SK-MEL-5 (cell line): ENCODE data around the gene PNLIP. TPM values are rescaled to one million over a fixed set of nuclear protein-coding genes. Genes with fewer than 3 reads are reported as not detected.

Experiments
- DNase-seq: peaks from one replicate; pipeline ENCODE4 v3.0.0-alpha.2; 2016; ENCODE audit warnings: low read depth, low spot score
- in situ Hi-C: cut with HindIII; loops from 2 replicates; pipeline ENCODE4 v1.10.0; 2016; ENCODE audit warnings: low sequenced_read_pairs, high pct_unique_total_duplicates, low pct_unique_long_range_greater_than_20kb
- polyA plus RNA-seq, 2 experiments: library from polyadenylated mRNA; depleted of rRNA; stranded (reverse); fragments of >200 nt; gene quantifications; 2 replicates each; pipeline ENCODE4 v1.2.3, GENCODE V29; 2015
- total RNA-seq: library from RNA; depleted of rRNA; stranded (reverse); fragments of >200 nt; shearing (Covaris generic); gene quantifications from 2 replicates; pipeline ENCODE4 v1.2.3, GENCODE V29; 2014; rRNA removed

The PNLIP gene
- not detected in 2 replicates for total RNA-seq
- not detected in 2 replicates for polyA plus RNA-seq (2015; cell fraction: cytosol; rRNA removed)
- polyA plus RNA-seq (2015; cell fraction: nucleus; rRNA removed), result not detected in 2 replicates

GRCh38 chr10:116545756-116546155 is at the start of gene PNLIP:
PNLIP (plus strand) TSS chr10:116545931; CDS start chr10:116546093, 162 bp downstream.
- DNase-seq, result no peak
- in situ Hi-C loops, result no loop called here

DNA sequence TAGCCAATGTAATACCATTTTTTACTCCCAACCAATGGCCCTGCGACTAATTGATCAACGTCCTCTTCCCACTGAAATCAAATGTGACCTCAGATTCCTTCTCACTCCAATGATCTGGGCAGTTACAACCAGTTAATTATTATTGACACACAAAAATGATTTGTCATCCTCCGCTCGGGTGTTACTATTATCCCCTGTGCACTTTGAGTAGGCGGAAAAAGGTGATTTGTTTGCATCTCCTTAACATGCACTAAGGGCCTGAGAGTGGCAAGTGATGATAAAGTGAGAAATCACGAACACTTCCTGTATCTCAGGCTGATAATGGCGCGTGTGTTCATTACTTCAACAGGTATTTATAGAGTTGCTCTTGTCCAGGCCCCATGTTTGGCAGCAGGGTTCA is 40.9 kb upstream of the PNLIP start:
- no peak for DNase-seq
- in situ Hi-C loops, result no loop called here

- DNase-seq, result no peak
- in situ Hi-C loops, result no loop called here
These were observed 35.2 kb upstream of the PNLIP start for GRCh38 chr10:116510565-116510964.

- in situ Hi-C loops, result no loop called here
- DNase-seq, result peak; percentile 8
These were observed 34.4 kb upstream of the PNLIP start for GRCh38 chr10:116511365-116511764.

- in situ Hi-C loops, result no loop called here
- DNase-seq, result peak; percentile 54
These were observed 24.1 kb upstream of the PNLIP start for GRCh38 chr10:116521424-116522290.

- DNase-seq, result no peak
- in situ Hi-C loops, result no loop called here
These were observed 22.8 kb upstream of the PNLIP start for GRCh38 chr10:116522803-116523381.

DNA sequence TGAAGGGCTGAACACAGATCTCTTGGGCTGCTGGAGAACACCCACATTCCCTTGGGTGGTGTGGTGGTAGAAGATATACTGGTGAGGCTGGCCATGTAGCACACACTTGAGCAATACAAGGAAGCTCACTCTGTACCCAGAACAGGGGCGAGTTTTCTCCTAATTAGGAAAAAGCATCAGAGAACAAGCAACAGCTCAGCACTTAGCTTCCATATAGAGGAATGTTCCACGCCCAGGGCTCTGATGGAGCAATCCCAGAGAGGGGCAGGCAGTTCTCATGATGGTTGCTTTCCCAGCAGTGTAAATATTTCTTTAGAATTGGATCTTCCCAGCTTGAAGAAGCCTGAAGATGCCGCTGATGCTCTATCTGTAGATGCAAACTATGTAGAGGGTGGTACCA is 21.0 kb upstream of the PNLIP start:
- no peak for DNase-seq
- in situ Hi-C loops, result no loop called here

DNA sequence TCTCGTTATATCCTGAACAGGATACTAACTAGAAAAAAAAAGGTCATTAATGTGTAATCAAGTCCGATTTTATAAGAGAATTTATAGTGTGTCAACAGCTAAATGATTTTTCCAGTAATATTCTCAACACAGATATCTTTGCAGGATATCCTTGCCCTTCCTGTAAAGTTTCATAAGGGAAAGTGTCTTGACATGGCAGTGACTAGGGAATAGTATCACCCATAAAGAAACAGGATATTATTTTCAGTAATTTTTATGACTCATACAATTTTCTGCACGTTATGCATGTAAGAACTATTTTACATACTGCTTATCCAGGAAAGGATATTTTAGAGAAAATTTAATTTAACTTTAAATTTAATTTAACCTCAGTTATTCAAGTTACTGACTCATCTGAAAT is 19.5 kb upstream of the PNLIP start:
- in situ Hi-C loops, result no loop called here
- no peak for DNase-seq

DNA sequence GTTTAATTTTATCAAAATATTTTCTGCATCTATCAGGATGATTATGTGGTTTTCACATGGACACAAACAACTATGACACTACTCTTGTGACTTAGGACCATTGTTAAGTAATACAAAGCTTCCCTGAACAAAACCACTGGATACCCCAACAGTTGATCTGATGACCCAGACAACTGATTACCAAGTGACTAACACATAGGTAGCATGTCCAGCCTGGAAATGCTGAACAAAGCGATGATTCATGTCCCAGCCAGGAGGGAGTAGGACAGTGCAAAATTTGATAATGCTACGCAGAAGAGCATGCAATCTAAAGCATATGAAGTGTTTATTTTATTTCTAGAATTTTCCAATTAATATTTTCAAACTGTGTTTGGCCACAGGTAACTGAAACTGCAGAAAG is 8.9 kb upstream of the PNLIP start:
- peak; percentile 0 for DNase-seq
- in situ Hi-C loops, result no loop called here

DNA sequence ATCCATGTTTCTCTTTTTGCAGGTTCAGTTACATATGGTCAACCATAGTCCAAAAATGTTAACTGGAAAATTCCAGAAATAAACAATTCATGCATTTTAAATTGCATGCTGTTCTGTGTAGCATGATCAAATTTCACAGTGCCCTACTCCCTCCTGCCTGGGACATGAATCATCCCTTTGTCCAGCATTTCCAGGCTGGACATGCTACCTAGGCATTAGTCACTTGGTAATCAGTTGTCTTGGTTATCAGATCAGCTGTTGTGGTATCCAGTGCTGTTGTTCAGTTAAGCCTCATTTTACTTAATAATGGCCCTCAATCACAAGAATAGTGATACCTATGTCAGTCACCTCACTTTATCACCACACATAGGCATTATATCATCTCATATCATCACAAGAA is 7.3 kb upstream of the PNLIP start:
- peak; percentile 2 for DNase-seq
- in situ Hi-C loops, result no loop called here

GRCh38 chr10:116538992-116539391 is 6.7 kb upstream of the PNLIP start:
- in situ Hi-C loops, result no loop called here
- no peak for DNase-seq

DNA sequence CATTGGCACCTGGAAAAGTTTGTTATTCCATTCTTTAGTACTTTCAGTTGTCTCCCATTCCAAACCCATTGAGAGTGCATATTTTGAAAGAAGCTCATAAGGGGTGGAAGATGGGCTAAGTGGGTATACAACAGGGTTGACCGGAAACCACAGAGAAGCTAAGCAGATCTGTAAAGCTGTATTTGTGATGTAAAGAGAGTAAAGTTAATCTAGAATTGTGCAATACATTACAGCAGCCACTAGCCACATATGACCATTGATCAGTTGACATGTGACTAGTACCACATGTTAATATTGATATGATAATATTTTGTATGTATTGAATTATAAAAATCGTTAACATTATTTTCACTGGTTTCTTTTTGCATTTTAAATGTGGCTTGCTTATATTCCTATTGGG is 4.9 kb upstream of the PNLIP start:
- in situ Hi-C loops, result no loop called here

GRCh38 chr10:116542007-116542677 is 3.6 kb upstream of the PNLIP start:
- DNase-seq, result no peak
- in situ Hi-C loops, result no loop called here

More for the DNA sequence above, 4.9 kb upstream of the PNLIP start:
- DNase-seq, result no peak

GRCh38 chr10:116545122-116545521 is 609 bp upstream of the PNLIP start:
- in situ Hi-C loops, result no loop called here
- no peak for DNase-seq

GRCh38 chr10:116548301-116548700 is 2.6 kb downstream of the PNLIP start:
- in situ Hi-C loops, result no loop called here
- no peak for DNase-seq

- in situ Hi-C loops, result no loop called here
- DNase-seq, result no peak
These were observed 7.7 kb downstream of the PNLIP start for GRCh38 chr10:116553378-116553980.

DNA sequence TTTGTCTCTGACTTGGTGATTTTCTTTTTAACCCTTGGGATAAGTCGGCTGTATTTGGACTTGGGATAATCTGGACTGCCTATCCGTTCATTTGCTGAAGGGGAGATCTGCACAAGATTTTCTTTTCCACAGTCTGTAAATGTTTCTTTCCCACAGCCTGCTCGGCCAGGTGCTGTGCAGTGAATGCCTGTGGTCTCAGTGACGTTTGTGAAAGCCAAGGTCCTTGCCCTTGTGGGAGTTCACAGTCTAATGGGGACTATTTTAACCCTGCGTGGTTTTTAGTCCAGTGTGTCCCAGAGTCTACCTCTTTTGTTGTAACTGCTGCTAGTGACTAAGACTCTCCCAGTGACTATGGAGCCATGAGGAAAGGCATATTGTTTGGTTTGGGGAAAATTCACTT is 8.9 kb downstream of the PNLIP start:
- in situ Hi-C loops, result no loop called here
- no peak for DNase-seq

DNA sequence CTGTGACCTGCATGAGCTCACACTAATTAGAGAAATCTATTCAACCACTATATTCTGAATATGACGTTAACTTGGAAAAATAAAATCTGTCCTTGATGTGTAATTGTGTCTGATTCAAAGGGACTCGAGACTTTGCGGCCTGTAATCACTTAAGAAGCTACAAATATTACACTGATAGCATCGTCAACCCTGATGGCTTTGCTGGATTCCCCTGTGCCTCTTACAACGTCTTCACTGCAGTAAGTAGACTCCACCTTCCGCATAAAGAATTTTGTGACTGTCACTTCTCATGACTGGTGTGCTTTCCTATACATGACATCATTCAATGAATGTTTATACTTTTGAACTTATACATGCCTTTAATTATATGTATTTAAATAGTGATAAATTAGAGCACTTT is 10.1 kb downstream of the PNLIP start:
- no peak for DNase-seq
- in situ Hi-C loops, result no loop called here
